SJSA1 (cell line): ENCODE measurements around the gene PRSS37. TPM values are rescaled to one million over a fixed set of nuclear protein-coding genes. Genes with fewer than 3 reads are reported as not detected.

Source experiments
- DNase-seq, 2 experiments: peaks; one replicate each; pipeline ENCODE4 v3.0.0-alpha.2; 2015 to 2020; ENCODE audit warnings: low spot score in 2 of 2, low read depth in 1 of 2
- H3K27ac ChIP-seq: fragments of 250-450 bp; sonication (Bioruptor Pico); 2 replicates; pipeline ENCODE4 v1.5.1; 2020; ENCODE audit warnings: mild to moderate bottlenecking, moderate library complexity
- H3K27me3 ChIP-seq: fragments of 250-450 bp; sonication (Bioruptor Pico); replicated peaks from 2 replicates; pipeline ENCODE4 v1.5.1; 2020; ENCODE audit warnings: mild to moderate bottlenecking, moderate library complexity
- H3K36me3 ChIP-seq: fragments of 250-450 bp; sonication (Bioruptor Pico); 2 replicates; pipeline ENCODE4 v1.5.1; 2020; ENCODE audit warnings: mild to moderate bottlenecking
- H3K4me1 ChIP-seq: fragments of 250-450 bp; sonication (Bioruptor Pico); replicated peaks from 2 replicates; pipeline ENCODE4 v1.6.1; 2021; ENCODE audit warnings: mild to moderate bottlenecking
- H3K4me3 ChIP-seq: fragments of 250-450 bp; sonication (Bioruptor Pico); 2 replicates; pipeline ENCODE4 v1.5.1; 2020; ENCODE audit warnings: mild to moderate bottlenecking
- H3K9me3 ChIP-seq: fragments of 250-450 bp; sonication (Bioruptor Pico); replicated peaks from 2 replicates; pipeline ENCODE4 v1.5.1; 2020; ENCODE audit warnings: mild to moderate bottlenecking
- total RNA-seq: library from RNA; depleted of rRNA; stranded (reverse); fragments of >200 nt; shearing (Covaris generic); gene quantifications from 2 replicates; pipeline ENCODE4 v1.2.3, GENCODE V29; 2014; rRNA removed

PRSS37 gene
- total RNA-seq = not detected in 2 replicates

GRCh38 chr7:141841385-141841784, at the start of gene PRSS37:
Gene PRSS37, minus strand, starts transcription at chr7:141841485. Its CDS starts 436 bp downstream, at chr7:141841049.
- Histone ChIP-seq H3K9me3 (no peaks in the 10 kb centered on the region), H3K4me1 (no peaks in the 10 kb centered on the region), H3K36me3 (no peaks in the 10 kb centered on the region), H3K27ac (no peak within 1 kb of the TSS), H3K27me3 (no peaks in the 10 kb centered on the region), H3K4me3 (no peak within 1 kb of the TSS)
- DNase-seq = no peak

DNA sequence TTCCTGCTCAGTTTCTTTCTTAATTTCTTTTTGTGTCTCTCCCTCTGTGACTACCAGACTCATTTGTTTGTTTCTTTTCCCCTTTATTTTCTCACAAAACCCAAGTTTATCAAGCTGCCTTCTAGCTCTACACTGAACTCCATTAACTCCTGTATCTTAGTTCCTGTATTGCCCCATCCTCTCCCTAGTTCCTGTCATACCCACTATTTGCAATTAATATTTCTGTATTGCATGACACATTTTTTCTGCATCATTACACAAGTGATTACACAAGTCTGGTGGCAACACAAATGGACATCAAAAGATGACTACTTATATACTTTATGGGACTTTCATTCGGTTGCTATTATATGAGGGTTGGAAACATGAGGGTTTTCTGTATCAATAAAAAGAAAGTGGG, 48.0 kb upstream of the PRSS37 start:
- H3K4me3 ChIP-seq = no peak overlapping the region
- no peaks in the 10 kb centered on the region for H3K27me3 ChIP-seq
- H3K27ac ChIP-seq = no peak overlapping the region
- H3K36me3 ChIP-seq = no peaks in the 10 kb centered on the region
- DNase-seq = no peak
- no peaks in the 10 kb centered on the region for H3K9me3 ChIP-seq
- no peaks in the 10 kb centered on the region for H3K4me1 ChIP-seq

- no peak for DNase-seq
- no peak overlapping the region for H3K4me3 ChIP-seq
- H3K27ac ChIP-seq = no peak overlapping the region
- no peaks in the 10 kb centered on the region for H3K9me3 ChIP-seq
- no peaks in the 10 kb centered on the region for H3K4me1 ChIP-seq
- no peaks in the 10 kb centered on the region for H3K36me3 ChIP-seq
- H3K27me3 ChIP-seq = no peaks in the 10 kb centered on the region
These were observed 43.4 kb upstream of the PRSS37 start for GRCh38 chr7:141884539-141885225.

DNA sequence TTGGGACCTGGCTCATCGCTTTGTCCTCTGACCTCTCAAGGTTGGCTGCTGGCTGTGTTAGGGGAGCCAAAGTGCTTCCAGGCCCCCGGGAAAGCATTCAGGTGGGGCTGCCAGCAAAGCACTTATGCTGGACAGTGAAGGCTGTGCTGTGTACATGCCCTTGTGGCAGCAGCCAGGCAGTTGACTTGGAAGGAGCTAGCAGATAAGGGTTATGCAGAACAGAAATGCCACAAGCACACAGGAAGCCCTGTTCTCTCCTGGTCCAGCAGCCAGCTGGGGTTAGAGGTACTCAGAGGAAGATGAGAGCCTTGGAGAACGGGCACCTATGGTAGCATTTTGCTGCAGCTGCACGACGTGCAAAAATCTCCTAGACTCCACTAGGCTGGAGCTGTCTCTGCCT, 39.7 kb upstream of the PRSS37 start:
- Histone ChIP-seq H3K4me3 (no peak overlapping the region), H3K4me1 (no peaks in the 10 kb centered on the region), H3K27ac (no peak overlapping the region), H3K27me3 (no peaks in the 10 kb centered on the region), H3K9me3 (no peaks in the 10 kb centered on the region), H3K36me3 (no peaks in the 10 kb centered on the region)
- DNase-seq = no peak

- H3K36me3 ChIP-seq = no peaks in the 10 kb centered on the region
- DNase-seq = no peak
- H3K4me3 ChIP-seq = no peak overlapping the region
- no peaks in the 10 kb centered on the region for H3K4me1 ChIP-seq
- no peaks in the 10 kb centered on the region for H3K9me3 ChIP-seq
- no peaks in the 10 kb centered on the region for H3K27me3 ChIP-seq
- H3K27ac ChIP-seq = no peak overlapping the region
These were observed 36.1 kb upstream of the PRSS37 start for GRCh38 chr7:141877365-141877764.

GRCh38 chr7:141876371-141876770, 35.1 kb upstream of the PRSS37 start:
- DNase-seq = no peak
- H3K36me3 ChIP-seq = no peaks in the 10 kb centered on the region
- H3K27me3 ChIP-seq = no peaks in the 10 kb centered on the region
- no peaks in the 10 kb centered on the region for H3K4me1 ChIP-seq
- no peak overlapping the region for H3K4me3 ChIP-seq
- H3K9me3 ChIP-seq = no peaks in the 10 kb centered on the region
- H3K27ac ChIP-seq = no peak overlapping the region

GRCh38 chr7:141875453-141875852, 34.2 kb upstream of the PRSS37 start:
- Histone ChIP-seq H3K4me1 (no peaks in the 10 kb centered on the region), H3K9me3 (no peaks in the 10 kb centered on the region), H3K27me3 (no peaks in the 10 kb centered on the region), H3K4me3 (no peak overlapping the region), H3K27ac (no peak overlapping the region), H3K36me3 (no peaks in the 10 kb centered on the region)
- no peak for DNase-seq

- Histone ChIP-seq H3K36me3 (no peaks in the 10 kb centered on the region), H3K4me3 (no peak overlapping the region), H3K4me1 (no peaks in the 10 kb centered on the region), H3K27ac (no peak overlapping the region), H3K27me3 (no peaks in the 10 kb centered on the region), H3K9me3 (no peaks in the 10 kb centered on the region)
- no peak for DNase-seq
These were observed 33.5 kb upstream of the PRSS37 start for GRCh38 chr7:141874787-141875186.

- H3K27me3 ChIP-seq = no peaks in the 10 kb centered on the region
- H3K27ac ChIP-seq = no peak overlapping the region
- no peak for DNase-seq
- no peaks in the 10 kb centered on the region for H3K36me3 ChIP-seq
- H3K4me1 ChIP-seq = no peaks in the 10 kb centered on the region
- H3K9me3 ChIP-seq = no peaks in the 10 kb centered on the region
- H3K4me3 ChIP-seq = no peak overlapping the region
These were observed 31.6 kb upstream of the PRSS37 start for GRCh38 chr7:141872931-141873330.

GRCh38 chr7:141866974-141867373, 25.7 kb upstream of the PRSS37 start:
- no peaks in the 10 kb centered on the region for H3K27me3 ChIP-seq
- H3K4me3 ChIP-seq = no peak overlapping the region
- H3K9me3 ChIP-seq = no peaks in the 10 kb centered on the region
- H3K27ac ChIP-seq = no peak overlapping the region
- no peaks in the 10 kb centered on the region for H3K4me1 ChIP-seq
- no peak for DNase-seq
- H3K36me3 ChIP-seq = no peaks in the 10 kb centered on the region

DNA sequence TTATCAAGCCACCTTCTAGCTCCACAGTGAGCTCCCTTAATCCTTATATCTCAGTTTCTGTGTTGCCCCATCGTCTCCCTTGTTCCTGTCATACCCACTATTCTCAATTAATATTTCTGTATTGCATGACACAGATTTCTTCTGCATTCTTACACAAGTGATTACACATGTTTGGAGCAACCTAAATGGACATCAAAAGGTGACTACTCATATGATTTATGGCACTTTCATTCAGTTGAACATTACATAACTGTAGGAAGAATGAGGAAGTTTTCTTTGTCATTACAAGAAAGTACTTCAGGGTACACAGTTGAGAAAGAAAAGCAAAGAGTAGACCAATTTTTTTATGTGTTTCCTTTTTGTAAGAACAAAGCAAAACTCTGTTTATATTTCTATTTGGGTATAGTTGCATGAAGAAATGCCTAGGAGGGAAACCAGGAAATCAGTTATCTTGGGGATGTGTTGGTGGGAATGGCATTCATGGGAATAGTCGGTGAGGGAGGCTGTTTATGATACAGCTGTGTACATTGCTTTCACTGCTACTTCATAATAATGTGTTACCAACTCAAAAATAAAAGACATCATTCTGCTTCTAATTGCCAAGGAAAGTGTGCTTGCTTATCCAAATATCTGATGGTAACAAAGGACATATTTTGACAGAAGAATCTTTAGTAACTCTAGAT, 23.6 kb upstream of the PRSS37 start:
- no peaks in the 10 kb centered on the region for H3K9me3 ChIP-seq
- no peak for DNase-seq
- no peaks in the 10 kb centered on the region for H3K27me3 ChIP-seq
- H3K36me3 ChIP-seq = no peaks in the 10 kb centered on the region
- no peak overlapping the region for H3K27ac ChIP-seq
- H3K4me1 ChIP-seq = no peaks in the 10 kb centered on the region
- H3K4me3 ChIP-seq = no peak overlapping the region

DNA sequence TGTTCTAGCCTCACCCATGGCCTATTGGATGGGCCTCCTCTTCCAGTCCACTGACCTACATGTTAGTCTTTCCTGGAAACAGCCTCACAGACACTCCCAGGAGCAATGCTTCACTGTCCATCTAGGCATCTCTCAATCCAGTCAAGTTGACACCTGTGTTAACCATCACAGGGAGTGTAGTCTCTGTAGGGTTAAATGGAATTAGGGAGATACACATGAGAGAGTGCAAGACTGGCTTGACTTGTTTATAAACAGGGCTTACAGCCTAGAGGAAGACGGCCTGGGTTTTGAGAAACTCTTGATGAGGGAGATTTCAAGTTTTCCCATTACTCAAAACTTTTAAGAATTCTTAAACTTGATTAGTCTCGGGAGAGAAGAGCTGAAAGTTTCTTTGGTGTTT, 18.9 kb upstream of the PRSS37 start:
- H3K4me3 ChIP-seq = no peak overlapping the region
- no peaks in the 10 kb centered on the region for H3K36me3 ChIP-seq

GRCh38 chr7:141847996-141848395, 6.7 kb upstream of the PRSS37 start:
- DNase-seq = no peak
- no peaks in the 10 kb centered on the region for H3K27me3 ChIP-seq
- no peak overlapping the region for H3K27ac ChIP-seq
- H3K4me3 ChIP-seq = no peak overlapping the region
- H3K4me1 ChIP-seq = no peaks in the 10 kb centered on the region
- H3K36me3 ChIP-seq = no peaks in the 10 kb centered on the region
- H3K9me3 ChIP-seq = no peaks in the 10 kb centered on the region

More for the DNA sequence above, 18.9 kb upstream of the PRSS37 start:
- Histone ChIP-seq H3K4me1 (no peaks in the 10 kb centered on the region), H3K27me3 (no peaks in the 10 kb centered on the region), H3K27ac (no peak overlapping the region), H3K9me3 (no peaks in the 10 kb centered on the region)
- DNase-seq = no peak

GRCh38 chr7:141844256-141844655, 3.0 kb upstream of the PRSS37 start:
- Histone ChIP-seq H3K27ac (no peak overlapping the region), H3K36me3 (no peaks in the 10 kb centered on the region), H3K4me1 (no peaks in the 10 kb centered on the region), H3K9me3 (no peaks in the 10 kb centered on the region), H3K4me3 (no peak overlapping the region), H3K27me3 (no peaks in the 10 kb centered on the region)
- no peak for DNase-seq
